Skeletal muscle tissue (tissue), 4 donors: ENCODE data around the gene SOX8. TPM values are rescaled to one million over a fixed set of nuclear protein-coding genes. Genes with fewer than 3 reads are reported as not detected.
"Not testable (repeated sequence)": the region's sequence is repeated elsewhere in the genome, so short reads cannot be mapped to it uniquely, and the experiment has no call there.

ENCODE experiments used
- H3K27ac ChIP-seq: one replicate; pipeline ENCODE4 v1.7.0; 2013; ENCODE audit warnings: mild to moderate bottlenecking, low read depth, low read length, inconsistent platforms
- H3K27me3 ChIP-seq, 3 donors: one replicate each; pipeline ENCODE4 v1.7.0; 2013; ENCODE audit warnings: low read length in 3 of 3; ENCODE audit not compliant: control insufficient read depth in 3 of 3, insufficient read depth in 3 of 3
- H3K36me3 ChIP-seq, 3 donors: one replicate each; pipeline ENCODE4 v1.7.0; 2013; ENCODE audit warnings: low read length in 3 of 3; ENCODE audit not compliant: control insufficient read depth in 3 of 3, insufficient read depth in 3 of 3
- H3K4me1 ChIP-seq, 3 donors: one replicate each; pipeline ENCODE4 v1.7.0; 2013; ENCODE audit warnings: low read length in 3 of 3, mild to moderate bottlenecking in 3 of 3; ENCODE audit not compliant: control insufficient read depth in 3 of 3, insufficient read depth in 3 of 3
- H3K4me3 ChIP-seq, 3 donors: one replicate each; pipeline ENCODE4 v1.7.0; 2013; ENCODE audit warnings: low read length in 3 of 3
- H3K9ac ChIP-seq, 3 donors: one replicate each; pipeline ENCODE4 v1.7.0; 2013; ENCODE audit warnings: low read length in 3 of 3, mild to moderate bottlenecking in 3 of 3, moderate library complexity in 2 of 3, low read depth in 1 of 3
- H3K9me3 ChIP-seq, 3 donors: one replicate each; pipeline ENCODE4 v1.7.0; 2013; ENCODE audit warnings: low read length in 3 of 3; ENCODE audit not compliant: control insufficient read depth in 3 of 3
- total RNA-seq: library from RNA; depleted of rRNA; stranded (reverse); fragments of >200 nt; gene quantifications from one replicate; pipeline ENCODE4 v1.2.3, GENCODE V29; 2014
- donor health status: Osteomylitis.

The SOX8 gene
- total RNA-seq, 1 donor from 2014 or later, result 26.1 TPM

GRCh38 chr16:939941-940340 is 41.6 kb upstream of the SOX8 start:
- H3K36me3 ChIP-seq, result peaks cover 3 to 15% (median 9%) of the 10 kb centered on the region in 3 donors
- H3K27me3 ChIP-seq, result no peaks in the 10 kb centered on the region

DNA sequence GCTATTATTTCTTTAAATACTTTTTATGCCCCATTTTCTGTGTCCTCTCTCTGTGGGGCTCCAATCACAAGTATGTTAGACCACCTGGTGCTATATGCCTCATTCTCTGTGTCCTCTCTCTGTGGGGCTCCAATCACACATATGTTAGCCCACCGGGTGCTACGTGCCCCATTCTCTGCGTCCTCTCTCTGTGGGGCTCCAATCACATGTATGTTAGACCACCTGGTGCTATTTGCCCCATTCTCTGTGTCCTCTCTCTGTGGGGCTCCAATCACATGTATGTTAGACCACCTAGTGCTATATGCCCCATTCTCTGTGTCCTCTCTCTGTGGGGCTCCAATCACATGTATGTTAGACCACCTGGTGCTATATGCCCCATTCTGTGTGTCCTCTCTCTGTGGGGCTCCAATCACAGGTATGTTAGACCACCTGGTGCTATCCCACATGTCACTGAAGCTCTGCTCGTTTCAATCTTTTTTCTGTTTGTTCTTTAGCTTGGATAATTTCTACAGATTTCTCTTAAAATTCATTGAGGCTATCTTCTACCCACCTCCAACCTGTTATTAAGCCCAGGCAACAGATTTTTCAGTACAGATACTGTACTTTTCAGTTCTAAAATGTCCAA is 39.0 kb upstream of the SOX8 start:
- Histone ChIP-seq H3K27ac (no peak overlapping the region), H3K27me3 (no peaks in the 10 kb centered on the region), H3K4me1 (peaks cover 0 to 6% (median 0%) of the 10 kb centered on the region in 3 donors), H3K4me3 (no peak overlapping the region), H3K36me3 (peaks cover 8 to 30% (median 18%) of the 10 kb centered on the region in 3 donors), H3K9ac (no peak overlapping the region), H3K9me3 (no peaks in the 10 kb centered on the region)

More at GRCh38 chr16:939941-940340, 41.6 kb upstream of the SOX8 start:
- H3K4me3 ChIP-seq, result no peak overlapping the region
- H3K9ac ChIP-seq, result no peak overlapping the region
- H3K27ac ChIP-seq, result no peak overlapping the region
- H3K9me3 ChIP-seq, result no peaks in the 10 kb centered on the region
- H3K4me1 ChIP-seq, result no peaks in the 10 kb centered on the region

- H3K9me3 ChIP-seq, result no peaks in the 10 kb centered on the region
- peaks cover 8 to 27% (median 18%) of the 10 kb centered on the region in 3 donors for H3K36me3 ChIP-seq
- no peaks in the 10 kb centered on the region for H3K27me3 ChIP-seq
- no peak overlapping the region for H3K27ac ChIP-seq
- H3K4me3 ChIP-seq, result no peak overlapping the region
- H3K4me1 ChIP-seq, result peaks cover 0 to 14% (median 0%) of the 10 kb centered on the region in 3 donors
- H3K9ac ChIP-seq, result no peak overlapping the region
Measured at GRCh38 chr16:943971-944370, 37.6 kb upstream of the SOX8 start.

DNA sequence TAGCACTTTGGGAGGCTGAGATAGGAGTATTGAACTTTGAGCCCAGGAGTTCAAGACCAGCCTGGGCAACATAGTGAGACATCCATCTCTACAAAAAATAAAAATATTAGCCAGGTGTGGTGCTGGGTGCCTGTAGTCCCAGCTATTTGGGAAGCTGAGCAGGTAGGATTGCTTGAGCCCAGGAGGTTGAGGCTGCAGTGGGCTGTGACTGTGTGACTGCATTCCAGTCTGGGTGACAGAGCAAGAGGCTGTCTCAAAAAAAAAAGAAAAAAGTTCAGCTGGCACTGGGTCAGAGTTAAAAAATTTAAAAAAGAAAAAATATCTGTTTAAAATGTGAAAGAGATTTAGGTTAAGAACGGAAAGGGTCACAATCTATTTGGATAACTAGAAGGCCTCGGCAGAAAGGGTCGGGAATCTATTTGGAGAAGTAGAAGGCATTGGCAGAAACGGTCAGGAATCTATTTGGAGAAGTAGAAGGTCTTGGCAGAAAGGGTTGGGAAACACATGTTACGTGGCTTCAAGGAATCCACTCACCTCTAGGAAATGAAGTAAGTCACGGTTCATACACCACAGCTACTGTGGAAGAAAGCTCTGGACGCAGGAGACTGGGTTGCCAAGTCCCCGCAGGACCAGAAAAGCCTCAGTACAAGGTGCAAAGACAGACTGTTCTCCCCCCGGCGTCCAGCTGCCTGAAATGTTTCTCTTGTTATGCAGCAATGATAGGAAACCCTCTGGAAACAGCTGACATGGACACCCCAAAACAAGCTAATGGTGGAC is 36.1 kb upstream of the SOX8 start:
- no peak overlapping the region for H3K27ac ChIP-seq
- H3K4me1 ChIP-seq, result peaks cover 0 to 14% (median 0%) of the 10 kb centered on the region in 3 donors
- no peaks in the 10 kb centered on the region for H3K27me3 ChIP-seq
- H3K36me3 ChIP-seq, result peaks cover 4 to 23% (median 9%) of the 10 kb centered on the region in 3 donors
- no peaks in the 10 kb centered on the region for H3K9me3 ChIP-seq
- H3K4me3 ChIP-seq, result no peak overlapping the region
- no peak overlapping the region for H3K9ac ChIP-seq

DNA sequence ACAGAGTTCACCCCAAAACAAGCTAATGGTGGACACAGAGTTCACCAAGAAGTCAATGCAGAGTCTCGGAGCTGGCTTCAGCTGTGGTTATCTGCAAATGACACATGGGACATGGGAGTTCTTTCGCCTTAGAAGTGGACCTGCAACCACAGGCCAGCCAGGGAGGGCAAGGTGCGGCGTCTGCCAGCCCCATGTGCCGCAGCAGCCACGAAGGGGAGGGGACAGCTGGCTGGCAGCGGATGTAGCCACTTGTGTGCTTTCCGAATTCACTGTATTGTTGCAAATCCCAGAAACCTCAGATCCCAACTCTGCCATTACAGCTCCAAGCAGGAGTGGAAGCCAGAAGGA is 35.5 kb upstream of the SOX8 start:
- Histone ChIP-seq H3K9me3 (no peaks in the 10 kb centered on the region), H3K36me3 (peaks cover 4 to 20% (median 9%) of the 10 kb centered on the region in 3 donors), H3K27ac (no peak overlapping the region), H3K4me3 (no peak overlapping the region), H3K9ac (no peak overlapping the region), H3K27me3 (no peaks in the 10 kb centered on the region), H3K4me1 (peaks cover 0 to 14% (median 0%) of the 10 kb centered on the region in 3 donors)

GRCh38 chr16:947255-947921 is 34.2 kb upstream of the SOX8 start:
- Histone ChIP-seq H3K27ac (no peak overlapping the region), H3K9ac (no peak overlapping the region), H3K4me3 (no peak overlapping the region), H3K36me3 (peaks cover 11 to 23% (median 18%) of the 10 kb centered on the region in 3 donors), H3K27me3 (no peaks in the 10 kb centered on the region), H3K9me3 (no peaks in the 10 kb centered on the region), H3K4me1 (peaks cover 0 to 14% (median 0%) of the 10 kb centered on the region in 3 donors)

DNA sequence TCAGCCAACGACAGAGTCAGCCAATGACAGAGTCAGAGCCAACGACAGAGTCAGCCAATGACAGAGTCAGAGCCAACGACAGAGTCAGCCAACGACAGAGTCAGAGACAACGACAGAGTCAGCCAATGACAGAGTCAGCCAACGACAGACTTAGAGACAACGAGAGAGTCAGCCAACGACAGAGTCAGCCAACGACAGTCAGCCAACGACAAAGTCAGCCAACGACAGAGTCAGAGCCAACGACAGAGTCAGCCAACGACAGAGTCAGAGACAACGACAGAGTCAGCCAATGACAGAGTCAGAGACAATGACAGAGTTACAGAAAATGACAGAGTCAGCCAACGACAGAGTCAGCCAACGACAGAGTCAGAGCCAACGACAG is 33.7 kb upstream of the SOX8 start:
- Histone ChIP-seq H3K4me1 (peaks cover 0 to 14% (median 0%) of the 10 kb centered on the region in 3 donors), H3K36me3 (peaks cover 12 to 23% (median 19%) of the 10 kb centered on the region in 3 donors)
- H3K27ac ChIP-seq, H3K9ac ChIP-seq, H3K9me3 ChIP-seq, H3K27me3 ChIP-seq, H3K4me3 ChIP-seq: not testable (repeated sequence)

GRCh38 chr16:948767-949166 is 32.8 kb upstream of the SOX8 start:
- not testable (repeated sequence) for H3K27me3 ChIP-seq, H3K9ac ChIP-seq, H3K9me3 ChIP-seq, H3K4me3 ChIP-seq, H3K27ac ChIP-seq
- H3K4me1 ChIP-seq, result peaks cover 0 to 14% (median 0%) of the 10 kb centered on the region in 3 donors
- peaks cover 12 to 22% (median 19%) of the 10 kb centered on the region in 3 donors for H3K36me3 ChIP-seq

DNA sequence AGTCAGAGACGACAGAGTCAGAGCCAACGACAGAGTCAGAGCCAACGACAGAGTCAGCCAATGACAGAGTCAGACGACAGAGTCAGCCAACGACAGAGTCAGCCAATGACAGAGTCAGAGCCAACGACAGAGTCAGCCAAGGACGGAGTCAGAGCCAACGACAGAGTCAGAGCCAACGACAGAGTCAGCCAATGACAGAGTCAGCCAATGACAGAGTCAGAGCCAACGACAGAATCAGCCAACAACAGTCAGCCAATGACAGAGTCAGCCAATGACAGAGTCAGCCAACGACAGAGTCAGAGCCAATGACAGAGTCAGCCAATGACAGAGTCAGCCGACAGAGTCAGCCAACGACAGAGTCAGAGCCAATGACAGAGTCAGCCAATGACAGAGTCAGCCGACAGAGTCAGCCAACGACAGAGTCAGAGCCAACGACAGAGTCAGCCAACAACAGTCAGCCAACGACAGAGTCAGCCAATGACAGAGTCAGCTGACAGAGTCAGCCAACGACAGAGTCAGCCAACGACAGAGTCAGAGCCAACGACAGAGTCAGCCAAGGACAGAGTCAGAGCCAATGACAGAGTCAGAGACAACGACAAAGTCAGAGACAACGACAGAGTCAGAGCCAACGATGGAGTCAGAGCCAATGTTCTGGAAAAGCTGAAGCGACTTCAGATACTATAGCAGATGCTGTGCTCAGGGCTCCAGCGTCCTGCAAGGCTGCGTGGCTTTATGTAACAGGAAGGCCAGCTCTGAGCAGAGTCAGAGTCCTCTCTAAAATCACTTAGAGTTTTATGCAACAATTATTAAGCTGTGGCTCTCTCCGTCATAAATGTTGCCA is 30.6 kb upstream of the SOX8 start:
- peaks cover 0 to 14% (median 0%) of the 10 kb centered on the region in 3 donors for H3K4me1 ChIP-seq
- not testable (repeated sequence) for H3K9me3 ChIP-seq, H3K27ac ChIP-seq, H3K9ac ChIP-seq, H3K4me3 ChIP-seq, H3K27me3 ChIP-seq
- peaks cover 19 to 26% (median 24%) of the 10 kb centered on the region in 3 donors for H3K36me3 ChIP-seq
